GM12872 (cell line): ENCODE measurements around the gene OR2C3.

Experiments
- CTCF ChIP-seq: IDR thresholded peaks from 3 replicates; pipeline ENCODE4 v1.5.1; 2011; ENCODE audit warnings: low read depth, mild to moderate bottlenecking, low read length, moderate library complexity; ENCODE audit not compliant: insufficient read depth

The OR2C3 gene

DNA sequence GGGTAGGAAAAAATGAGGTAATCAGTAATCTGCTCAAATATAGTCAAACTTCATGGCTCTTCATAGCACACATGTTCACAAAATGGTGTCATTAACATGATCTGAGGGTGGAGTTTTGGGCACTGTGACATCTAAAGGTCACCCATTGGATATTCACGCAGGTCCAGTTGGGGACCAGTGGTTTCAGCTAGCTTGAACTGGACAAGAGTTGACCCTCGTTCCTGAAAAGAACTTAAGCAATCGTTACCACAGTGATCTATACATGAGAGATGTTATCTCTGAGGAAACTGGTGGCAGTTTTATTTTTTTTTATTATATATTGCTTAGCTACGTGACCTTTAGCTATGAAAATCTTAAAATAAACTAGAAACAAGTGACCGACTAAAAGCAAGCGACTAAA, 3.0 kb upstream of the OR2C3 start:
- TF ChIP-seq CTCF = no peak

DNA sequence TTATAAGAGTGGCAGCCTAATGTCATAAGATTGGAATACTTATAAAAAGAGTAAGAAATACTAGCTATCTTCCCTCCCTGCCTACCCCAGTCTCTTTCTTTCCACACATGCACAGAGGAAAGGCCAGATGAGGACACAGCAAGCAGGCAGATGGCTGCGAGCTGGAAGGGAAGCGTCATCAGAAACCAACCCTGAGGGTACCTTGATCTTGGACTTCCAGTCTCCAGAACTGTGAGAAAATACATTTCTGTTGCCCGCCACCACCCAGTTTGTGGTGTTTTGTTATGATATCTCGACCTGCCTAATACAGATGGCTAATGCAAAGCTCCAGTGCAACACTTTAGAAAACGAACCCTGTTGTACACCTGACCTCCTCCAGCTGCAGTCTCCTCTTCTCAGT, 2.3 kb upstream of the OR2C3 start:
- no peak for TF ChIP-seq CTCF

- no peak for TF ChIP-seq CTCF
Observed at GRCh38 chr1:247535402-247535801, 838 bp downstream of the OR2C3 start.

- no peak for TF ChIP-seq CTCF
Observed at GRCh38 chr1:247531937-247532336, 4.3 kb downstream of the OR2C3 start.

DNA sequence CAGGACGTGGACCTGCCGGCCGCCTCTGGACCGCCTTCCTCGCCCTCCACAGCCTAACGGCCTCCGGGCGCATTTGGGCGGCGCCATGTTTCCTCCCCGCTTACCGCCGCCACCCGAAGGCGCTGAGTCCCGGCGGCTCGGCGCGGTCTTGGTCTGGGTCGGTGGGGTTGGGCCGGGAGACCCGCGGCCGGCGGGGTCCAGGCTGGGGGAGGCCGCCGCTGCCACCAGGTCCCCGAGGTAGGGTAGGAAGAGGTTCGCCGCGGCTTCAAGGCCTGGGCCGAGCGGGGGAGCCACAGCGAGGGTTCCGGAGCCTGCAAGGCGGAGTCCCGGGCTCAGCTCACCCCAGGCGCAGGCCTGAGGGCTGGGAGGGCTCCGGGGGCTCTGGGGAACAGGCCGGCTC, 5.5 kb downstream of the OR2C3 start:
- TF ChIP-seq CTCF = no peak

DNA sequence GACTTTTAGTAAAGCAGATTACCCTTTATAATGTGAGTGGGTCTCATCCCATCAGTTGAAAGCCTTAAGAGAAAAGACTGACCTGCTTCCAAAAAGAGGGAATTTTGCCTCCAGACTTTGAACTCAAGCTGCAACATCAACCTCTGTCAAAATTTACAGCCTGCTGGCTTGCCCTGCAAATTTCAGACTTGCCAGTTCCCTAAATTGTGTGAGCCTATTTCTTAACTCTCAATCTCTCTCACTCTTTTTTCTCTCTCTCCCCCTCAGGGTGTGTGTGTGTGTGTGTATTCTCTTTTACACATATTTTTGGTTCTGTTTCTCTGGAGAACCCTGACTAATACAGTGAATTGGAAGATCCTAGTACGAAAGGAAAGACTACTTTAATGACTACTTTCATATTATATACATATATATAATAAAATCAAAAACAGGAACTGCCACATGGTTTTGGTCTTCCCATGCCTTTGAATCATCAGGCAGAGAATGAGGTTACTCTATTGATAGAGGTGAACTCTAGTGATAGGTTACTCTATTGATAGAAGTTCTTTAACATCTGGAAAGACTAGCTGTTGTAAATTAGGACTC, 6.4 kb downstream of the OR2C3 start:
- TF ChIP-seq CTCF = no peak

- no peak for TF ChIP-seq CTCF
Observed at GRCh38 chr1:247528812-247529474, 7.3 kb downstream of the OR2C3 start.
